HEK293 (cell line): ENCODE results near the gene CD109.

Experiments used
- CTCF ChIA-PET: fragments of 350-600 bp; formaldehyde crosslinking; extraction: SDS; loops from one replicate; lab custom pipeline; 2021; ENCODE audit warnings: antibody characterized with exemption; lab: Yijun Ruan, JAX
- POLR2A ChIA-PET: fragments of 300-600 bp; formaldehyde crosslinking; extraction: SDS; loops from one replicate; lab custom pipeline; 2020; ENCODE audit warnings: antibody characterized with exemption, inconsistent platforms; lab: Yijun Ruan, JAX
- H3K27ac ChIP-seq: fragments of 200-500 bp; sonication (Bioruptor generic); 2 replicates; pipeline ENCODE4 v1.5.1; 2014; ENCODE audit warnings: low read depth, low read length, control low read depth, inconsistent platforms; ENCODE audit errors: extremely low read depth
- H3K36me3 ChIP-seq, 2 experiments: fragments of 200-500 bp in 1 of 2; sonication (Bioruptor generic) in 1 of 2; 1 replicate in 1 of 2; 2 replicates in 1 of 2; pipeline ENCODE4 v1.5.1; 2014 to 2017; ENCODE audit warnings: inconsistent platforms in 2 of 2, low read length in 2 of 2; ENCODE audit not compliant: control insufficient read depth in 2 of 2, insufficient read depth in 1 of 2
- H3K4me1 ChIP-seq: fragments of 200-500 bp; sonication (Bioruptor generic); 2 replicates; pipeline ENCODE4 v1.5.1; 2014; ENCODE audit warnings: mild to moderate bottlenecking, low read length, inconsistent platforms; ENCODE audit not compliant: control insufficient read depth, insufficient read depth
- H3K4me3 ChIP-seq: 2 replicates; pipeline ENCODE4 v1.5.1; 2011; ENCODE audit warnings: low read depth, mild to moderate bottlenecking, control low read depth, low read length, moderate library complexity
- H3K9me3 ChIP-seq: fragments of 200-500 bp; sonication (Bioruptor generic); 2 replicates; pipeline ENCODE4 v1.5.1; 2014; ENCODE audit warnings: low read depth, low read length, inconsistent platforms; ENCODE audit not compliant: control insufficient read depth, insufficient read depth
- GLI2 ChIP-seq: fragments of 450-650 bp; formaldehyde crosslinking; IDR thresholded peaks from 2 replicates; pipeline ENCODE4; 2017; ENCODE audit warnings: missing biosample characterization, missing genetic modification characterization, low read depth, borderline replicate concordance
- GLIS2 ChIP-seq: fragments of 450-650 bp; formaldehyde crosslinking; IDR thresholded peaks from 2 replicates; pipeline ENCODE4 v1.5.1; 2016; ENCODE audit warnings: missing biosample characterization, missing genetic modification characterization
- HOXD13 ChIP-seq: sonication (generic); formaldehyde crosslinking; IDR thresholded peaks from 2 replicates; pipeline ENCODE4 v1.8.0; 2022; ENCODE audit warnings: missing genetic modification reagents, borderline replicate concordance
- KLF16 ChIP-seq: fragments of 450-650 bp; formaldehyde crosslinking; IDR thresholded peaks from 2 replicates; pipeline ENCODE4 v1.5.1; 2017; ENCODE audit warnings: missing biosample characterization, missing genetic modification characterization
- MEIS1 ChIP-seq: sonication (generic); formaldehyde crosslinking; IDR thresholded peaks from 2 replicates; pipeline ENCODE4 v1.8.1; 2022; ENCODE audit warnings: missing genetic modification reagents, mild to moderate bottlenecking, borderline replicate concordance
- OSR2 ChIP-seq: fragments of 450-650 bp; formaldehyde crosslinking; IDR thresholded peaks from 2 replicates; pipeline ENCODE4 v1.5.1; 2016; ENCODE audit warnings: missing biosample characterization, missing genetic modification characterization
- SCRT2 ChIP-seq: fragments of 450-650 bp; formaldehyde crosslinking; IDR thresholded peaks from 2 replicates; pipeline ENCODE4 v1.5.1; 2016; ENCODE audit warnings: missing biosample characterization, missing genetic modification characterization
- TRIM28 ChIP-seq: IDR thresholded peaks from 2 replicates; pipeline ENCODE4 v1.6.1; 2011; ENCODE audit warnings: low read length, control low read depth, borderline replicate concordance
- ZBTB1 ChIP-seq: fragments of 450-650 bp; formaldehyde crosslinking; IDR thresholded peaks from 2 replicates; pipeline ENCODE4 v1.5.1; 2016; ENCODE audit warnings: missing biosample characterization, missing genetic modification characterization
- ZBTB7A ChIP-seq: fragments of 450-650 bp; formaldehyde crosslinking; IDR thresholded peaks from 2 replicates; pipeline ENCODE4 v1.5.1; 2016; ENCODE audit warnings: low read depth, missing biosample characterization, missing genetic modification characterization
- ZFHX2 ChIP-seq: fragments of 450-650 bp; formaldehyde crosslinking; conservative IDR thresholded peaks from 2 replicates; pipeline ENCODE4 v1.5.1; 2016; ENCODE audit warnings: missing biosample characterization, missing genetic modification characterization
- ZFP41 ChIP-seq: fragments of 450-650 bp; formaldehyde crosslinking; IDR thresholded peaks from 2 replicates; pipeline ENCODE4 v1.5.1; 2016; ENCODE audit warnings: missing biosample characterization, missing genetic modification characterization, borderline replicate concordance
- ZIC2 ChIP-seq: fragments of 450-650 bp; formaldehyde crosslinking; IDR thresholded peaks from 2 replicates; pipeline ENCODE4 v1.5.1; 2016; ENCODE audit warnings: missing biosample characterization, missing genetic modification characterization
- ZNF140 ChIP-seq: fragments of 450-650 bp; formaldehyde crosslinking; IDR thresholded peaks from 2 replicates; pipeline ENCODE4 v1.5.1; 2016; ENCODE audit warnings: missing biosample characterization, missing genetic modification characterization
- ZNF157 ChIP-seq: fragments of 450-650 bp; formaldehyde crosslinking; IDR thresholded peaks from 2 replicates; pipeline ENCODE4 v1.5.1; 2016; ENCODE audit warnings: missing biosample characterization, missing genetic modification characterization
- ZNF175 ChIP-seq: fragments of 450-650 bp; formaldehyde crosslinking; IDR thresholded peaks from 2 replicates; pipeline ENCODE4 v1.5.1; 2016; ENCODE audit warnings: missing biosample characterization, missing genetic modification characterization
- ZNF202 ChIP-seq: fragments of 450-650 bp; formaldehyde crosslinking; IDR thresholded peaks from 2 replicates; pipeline ENCODE4 v1.5.1; 2016; ENCODE audit warnings: missing biosample characterization, missing genetic modification characterization, borderline replicate concordance
- ZNF24 ChIP-seq: fragments of 450-650 bp; formaldehyde crosslinking; IDR thresholded peaks from 2 replicates; pipeline ENCODE4 v1.5.1; 2016; ENCODE audit warnings: missing biosample characterization, missing genetic modification characterization
- ZNF311 ChIP-seq: fragments of 450-650 bp; formaldehyde crosslinking; IDR thresholded peaks from 2 replicates; pipeline ENCODE4 v1.5.1; 2017; ENCODE audit warnings: missing biosample characterization, missing genetic modification characterization, borderline replicate concordance
- ZNF530 ChIP-seq: fragments of 450-650 bp; formaldehyde crosslinking; IDR thresholded peaks from 2 replicates; pipeline ENCODE4 v1.5.1; 2016; ENCODE audit warnings: low read depth, missing biosample characterization, missing genetic modification characterization
- ZNF548 ChIP-seq: fragments of 450-650 bp; formaldehyde crosslinking; IDR thresholded peaks from 2 replicates; pipeline ENCODE4 v1.5.1; 2016; ENCODE audit warnings: missing biosample characterization, missing genetic modification characterization
- ZNF549 ChIP-seq: fragments of 450-650 bp; IDR thresholded peaks from 2 replicates; pipeline ENCODE4 v1.5.1; 2018; ENCODE audit warnings: missing biosample characterization, missing genetic modification characterization, mild to moderate bottlenecking, inconsistent platforms, moderate library complexity
- ZNF558 ChIP-seq: fragments of 450-650 bp; formaldehyde crosslinking; IDR thresholded peaks from 2 replicates; pipeline ENCODE4 v1.5.1; 2016; ENCODE audit warnings: missing biosample characterization, missing genetic modification characterization
- ZNF626 ChIP-seq: fragments of 450-650 bp; sonication (Bioruptor Pico); formaldehyde crosslinking; IDR thresholded peaks from 2 replicates; pipeline ENCODE4 v1.5.1; 2018; ENCODE audit warnings: missing biosample characterization, missing genetic modification characterization, inconsistent platforms
- ZNF747 ChIP-seq: fragments of 450-650 bp; formaldehyde crosslinking; IDR thresholded peaks from 2 replicates; pipeline ENCODE4 v1.5.1; 2016; ENCODE audit warnings: missing biosample characterization, missing genetic modification characterization
- ZSCAN30 ChIP-seq: fragments of 450-650 bp; IDR thresholded peaks from 2 replicates; pipeline ENCODE4 v1.5.1; 2018; ENCODE audit warnings: missing biosample characterization, mild to moderate bottlenecking, missing genetic modification characterization, moderate library complexity
- TF ChIP-seq, protein P1 (sequence below): fragments of 450-650 bp; formaldehyde crosslinking; IDR thresholded peaks from 2 replicates; pipeline ENCODE4 v1.5.1; 2016; ENCODE audit warnings: missing biosample characterization, missing genetic modification characterization
- TF ChIP-seq, protein P2 (sequence below): fragments of 450-650 bp; formaldehyde crosslinking; IDR thresholded peaks from 2 replicates; pipeline ENCODE4 v1.5.1; 2016; ENCODE audit warnings: missing biosample characterization, missing genetic modification characterization
- TF ChIP-seq, protein P3 (sequence below): fragments of 450-650 bp; formaldehyde crosslinking; IDR thresholded peaks from 2 replicates; pipeline ENCODE4 v1.5.1; 2017; ENCODE audit warnings: missing biosample characterization, mild to moderate bottlenecking, missing genetic modification characterization, moderate library complexity
- TF ChIP-seq, protein P4 (sequence below): IDR thresholded peaks from 2 replicates; pipeline ENCODE4 v1.6.1; 2011; ENCODE audit warnings: mild to moderate bottlenecking, low read depth, low read length, borderline replicate concordance
- TF ChIP-seq, protein P5 (sequence below): fragments of 450-650 bp; formaldehyde crosslinking; IDR thresholded peaks from 2 replicates; pipeline ENCODE4 v1.5.1; 2016; ENCODE audit warnings: missing biosample characterization, missing genetic modification characterization

CD109 gene

DNA sequence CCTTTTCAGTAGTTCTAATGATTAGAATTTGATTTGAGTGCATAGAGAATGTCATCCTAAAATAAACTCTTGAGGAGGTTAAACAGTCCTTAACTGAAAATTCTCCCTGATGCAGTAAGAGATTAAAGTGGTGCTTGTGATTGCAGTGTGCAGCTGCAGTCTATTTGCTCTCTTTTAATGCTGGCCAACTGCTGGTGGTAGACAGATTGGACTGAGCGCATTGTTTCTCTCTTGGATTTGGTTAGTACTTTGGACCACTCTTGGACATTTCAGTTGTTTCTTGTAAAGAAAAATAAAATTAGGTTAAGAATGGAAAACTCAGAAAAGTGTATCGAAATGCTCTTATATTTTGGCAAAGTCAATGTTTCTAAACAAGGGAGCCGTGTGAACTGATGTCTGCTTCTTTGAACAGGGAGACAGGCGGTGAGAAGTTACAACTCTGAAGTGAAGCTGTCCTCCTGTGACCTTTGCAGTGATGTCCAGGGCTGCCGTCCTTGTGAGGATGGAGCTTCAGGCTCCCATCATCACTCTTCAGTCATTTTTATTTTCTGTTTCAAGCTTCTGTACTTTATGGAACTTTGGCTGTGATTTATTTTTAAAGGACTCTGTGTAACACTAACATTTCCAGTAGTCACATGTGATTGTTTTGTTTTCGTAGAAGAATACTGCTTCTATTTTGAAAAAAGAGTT lies 127.2 kb downstream of the CD109 start:
- POLR2A ChIA-PET = no interaction called here
- no peaks in the 10 kb centered on the region for H3K4me1 ChIP-seq
- no peaks in the 10 kb centered on the region for H3K9me3 ChIP-seq

DNA sequence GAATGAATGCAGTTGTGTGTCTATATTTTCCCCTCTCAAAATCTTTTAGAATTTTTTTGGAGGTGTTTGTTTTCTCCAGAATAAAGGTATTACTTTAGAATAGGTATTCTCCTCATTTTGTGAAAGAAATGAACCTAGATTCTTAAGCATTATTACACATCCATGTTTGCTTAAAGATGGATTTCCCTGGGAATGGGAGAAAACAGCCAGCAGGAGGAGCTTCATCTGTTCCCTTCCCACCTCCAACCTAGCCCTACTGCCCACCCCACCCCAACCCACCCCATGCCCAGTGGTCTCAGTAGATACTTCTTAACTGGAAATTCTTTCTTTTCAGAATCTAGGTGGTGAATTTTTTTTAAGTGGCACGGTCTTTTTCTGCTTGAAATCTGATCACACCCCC lies 127.8 kb downstream of the CD109 start:
- no peaks in the 10 kb centered on the region for H3K4me1 ChIP-seq
- H3K36me3 ChIP-seq = no peaks in the 10 kb centered on the region
- no peaks in the 10 kb centered on the region for H3K9me3 ChIP-seq
- no peak overlapping the region for H3K27ac ChIP-seq
- TF ChIP-seq, protein P1, sequence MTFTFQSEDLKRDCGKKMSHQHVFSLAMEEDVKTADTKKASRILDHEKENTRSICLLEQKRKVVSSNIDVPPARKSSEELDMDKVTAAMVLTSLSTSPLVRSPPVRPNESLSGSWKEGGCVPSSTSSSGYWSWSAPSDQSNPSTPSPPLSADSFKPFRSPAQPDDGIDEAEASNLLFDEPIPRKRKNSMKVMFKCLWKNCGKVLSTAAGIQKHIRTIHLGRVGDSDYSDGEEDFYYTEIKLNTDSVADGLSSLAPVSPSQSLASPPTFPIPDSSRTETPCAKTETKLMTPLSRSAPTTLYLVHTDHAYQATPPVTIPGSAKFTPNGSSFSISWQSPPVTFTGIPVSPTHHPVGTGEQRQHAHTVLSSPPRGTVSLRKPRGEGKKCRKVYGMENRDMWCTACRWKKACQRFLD (tag by site-specific recombination) = no peak
- TF ChIP-seq SCRT2 (tag by site-specific recombination) (no peak), ZNF626 (tag by site-specific recombination) (no peak), ZBTB7A (tag by site-specific recombination) (no peak), ZBTB1 (no peak), ZNF747 (tag by site-specific recombination) (no peak), GLI2 (tag by site-specific recombination) (no peak), ZIC2 (tag by site-specific recombination) (no peak), ZNF202 (tag by site-specific recombination) (no peak), GLIS2 (tag by site-specific recombination) (no peak), ZNF548 (tag by site-specific recombination) (no peak), ZNF157 (tag by site-specific recombination) (no peak), ZNF558 (tag by site-specific recombination) (no peak), ZNF549 (no peak), ZFP41 (tag by site-specific recombination) (no peak), MEIS1 (CRISPR knock-in tag) (no peak)
- TF ChIP-seq, protein P2, sequence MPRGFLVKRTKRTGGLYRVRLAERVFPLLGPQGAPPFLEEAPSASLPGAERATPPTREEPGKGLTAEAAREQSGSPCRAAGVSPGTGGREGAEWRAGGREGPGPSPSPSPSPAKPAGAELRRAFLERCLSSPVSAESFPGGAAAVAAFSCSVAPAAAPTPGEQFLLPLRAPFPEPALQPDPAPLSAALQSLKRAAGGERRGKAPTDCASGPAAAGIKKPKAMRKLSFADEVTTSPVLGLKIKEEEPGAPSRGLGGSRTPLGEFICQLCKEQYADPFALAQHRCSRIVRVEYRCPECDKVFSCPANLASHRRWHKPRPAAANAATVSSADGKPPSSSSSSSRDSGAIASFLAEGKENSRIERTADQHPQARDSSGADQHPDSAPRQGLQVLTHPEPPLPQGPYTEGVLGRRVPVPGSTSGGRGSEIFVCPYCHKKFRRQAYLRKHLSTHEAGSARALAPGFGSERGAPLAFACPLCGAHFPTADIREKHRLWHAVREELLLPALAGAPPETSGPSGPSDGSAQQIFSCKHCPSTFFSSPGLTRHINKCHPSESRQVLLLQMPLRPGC = no peak
- TF ChIP-seq, protein P3, sequence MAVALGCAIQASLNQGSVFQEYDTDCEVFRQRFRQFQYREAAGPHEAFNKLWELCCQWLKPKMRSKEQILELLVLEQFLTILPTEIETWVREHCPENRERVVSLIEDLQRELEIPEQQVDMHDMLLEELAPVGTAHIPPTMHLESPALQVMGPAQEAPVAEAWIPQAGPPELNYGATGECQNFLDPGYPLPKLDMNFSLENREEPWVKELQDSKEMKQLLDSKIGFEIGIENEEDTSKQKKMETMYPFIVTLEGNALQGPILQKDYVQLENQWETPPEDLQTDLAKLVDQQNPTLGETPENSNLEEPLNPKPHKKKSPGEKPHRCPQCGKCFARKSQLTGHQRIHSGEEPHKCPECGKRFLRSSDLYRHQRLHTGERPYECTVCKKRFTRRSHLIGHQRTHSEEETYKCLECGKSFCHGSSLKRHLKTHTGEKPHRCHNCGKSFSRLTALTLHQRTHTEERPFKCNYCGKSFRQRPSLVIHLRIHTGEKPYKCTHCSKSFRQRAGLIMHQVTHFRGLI = no peak
- TF ChIP-seq, protein P4, sequence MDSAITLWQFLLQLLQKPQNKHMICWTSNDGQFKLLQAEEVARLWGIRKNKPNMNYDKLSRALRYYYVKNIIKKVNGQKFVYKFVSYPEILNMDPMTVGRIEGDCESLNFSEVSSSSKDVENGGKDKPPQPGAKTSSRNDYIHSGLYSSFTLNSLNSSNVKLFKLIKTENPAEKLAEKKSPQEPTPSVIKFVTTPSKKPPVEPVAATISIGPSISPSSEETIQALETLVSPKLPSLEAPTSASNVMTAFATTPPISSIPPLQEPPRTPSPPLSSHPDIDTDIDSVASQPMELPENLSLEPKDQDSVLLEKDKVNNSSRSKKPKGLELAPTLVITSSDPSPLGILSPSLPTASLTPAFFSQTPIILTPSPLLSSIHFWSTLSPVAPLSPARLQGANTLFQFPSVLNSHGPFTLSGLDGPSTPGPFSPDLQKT = no peak
- CTCF ChIA-PET = interaction anchor here (0.7 kb wide), 1 partner anchor 23 kb away, joined by 4 read pairs; no protein-coding TSS in a partner anchor
- POLR2A ChIA-PET = no interaction called here
- no peak overlapping the region for H3K4me3 ChIP-seq

More for the DNA sequence above, 127.2 kb downstream of the CD109 start:
- no peaks in the 10 kb centered on the region for H3K36me3 ChIP-seq
- CTCF ChIA-PET = interaction anchor here (0.7 kb wide), 1 partner anchor 22 kb away, joined by 4 read pairs; no protein-coding TSS in a partner anchor
- no peak overlapping the region for H3K27ac ChIP-seq
- no peak overlapping the region for H3K4me3 ChIP-seq
- TF ChIP-seq ZSCAN30 (no peak), ZNF311 (tag by site-specific recombination) (no peak), HOXD13 (CRISPR knock-in tag) (no peak), ZNF530 (tag by site-specific recombination) (no peak), ZNF558 (tag by site-specific recombination) (no peak), ZNF140 (no peak), ZFHX2 (tag by site-specific recombination) (no peak), ZNF175 (no peak), KLF16 (tag by site-specific recombination) (no peak), ZNF24 (tag by site-specific recombination) (no peak), OSR2 (tag by site-specific recombination) (no peak), TRIM28 (no peak)
- TF ChIP-seq, protein P5, sequence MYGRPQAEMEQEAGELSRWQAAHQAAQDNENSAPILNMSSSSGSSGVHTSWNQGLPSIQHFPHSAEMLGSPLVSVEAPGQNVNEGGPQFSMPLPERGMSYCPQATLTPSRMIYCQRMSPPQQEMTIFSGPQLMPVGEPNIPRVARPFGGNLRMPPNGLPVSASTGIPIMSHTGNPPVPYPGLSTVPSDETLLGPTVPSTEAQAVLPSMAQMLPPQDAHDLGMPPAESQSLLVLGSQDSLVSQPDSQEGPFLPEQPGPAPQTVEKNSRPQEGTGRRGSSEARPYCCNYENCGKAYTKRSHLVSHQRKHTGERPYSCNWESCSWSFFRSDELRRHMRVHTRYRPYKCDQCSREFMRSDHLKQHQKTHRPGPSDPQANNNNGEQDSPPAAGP (tag by site-specific recombination) = no peak
